ENCODE results near the gene TRANK1. TPM values are rescaled to one million over a fixed set of nuclear protein-coding genes. Genes with fewer than 3 reads are reported as not detected.
A peak's percentile ranks its signal among the peaks of the same experiment; 100 is the strongest.

Gene TRANK1
- 0.49 TPM in 2 replicates for polyA plus RNA-seq (2013)

GRCh38 chr3:36944641-36945270, at the start of gene TRANK1:
TSS of gene TRANK1 (minus strand) at chr3:36945054. CDS start at chr3:36944809, 245 bp downstream.
- peak within 1 kb of the TSS; percentile 19 for H4K12ac ChIP-seq (ENCODE audit: low read depth, low read length)
- H3K9me3 ChIP-seq (ENCODE audit: insufficient read depth, low read depth, low read length) = peaks cover 10% of the 10 kb centered on the region
- H3K79me2 ChIP-seq (ENCODE audit: control insufficient read depth, insufficient read depth, low read length, poor library complexity) = peaks cover 1% of the 10 kb centered on the region
- no peak within 1 kb of the TSS for H3K27ac ChIP-seq (ENCODE audit: low read depth, low read length)
- no peak within 1 kb of the TSS for H3K14ac ChIP-seq (ENCODE audit: low read length)
- no peak within 1 kb of the TSS for H3K18ac ChIP-seq (ENCODE audit: low read length)
- H2BK12ac ChIP-seq (ENCODE audit: low read length) = no peak within 1 kb of the TSS
- WGBS (ENCODE audit: extremely low coverage, insufficient coverage, insufficient read length) = no CpG with 5 or more reads among the region's 68 CpGs
- H3K4ac ChIP-seq (ENCODE audit: low read depth, low read length) = no peak within 1 kb of the TSS
- peak within 1 kb of the TSS; percentile 31 for H3K9ac ChIP-seq (ENCODE audit: low read length)
- H3K4me3 ChIP-seq (ENCODE audit: low read depth, low read length) = peak within 1 kb of the TSS; percentile 73
- peaks cover 0 to 4% of the 10 kb centered on the region in 2 experiments for H3K36me3 ChIP-seq (ENCODE audit: control insufficient read depth in 1 of 2, insufficient read depth in 2 of 2, low read length in 2 of 2)
- peaks cover 3 to 7% of the 10 kb centered on the region in 2 experiments for H3K4me1 ChIP-seq (ENCODE audit: control insufficient read depth in 1 of 2, insufficient read depth in 2 of 2, low read length in 2 of 2)
- peak within 1 kb of the TSS; percentile 95 for H3K4me2 ChIP-seq (ENCODE audit: low read length)
- H2AFZ ChIP-seq (ENCODE audit: insufficient read depth, low read length, poor library complexity) = peak within 1 kb of the TSS; percentile 24
- H3K27me3 ChIP-seq (ENCODE audit: insufficient read depth, low read length) = peaks cover 26% of the 10 kb centered on the region
- H4K91ac ChIP-seq (ENCODE audit: low read depth, low read length) = no peak within 1 kb of the TSS
- no peak within 1 kb of the TSS for H2AK5ac ChIP-seq (ENCODE audit: low read length)
- DNase-seq = peak in 1 of 2 donors; percentile 42
- peak within 1 kb of the TSS; percentile 15 for H4K8ac ChIP-seq (ENCODE audit: low read depth, low read length)
- H3K79me1 ChIP-seq (ENCODE audit: low read length) = peaks cover 2% of the 10 kb centered on the region
- H2BK120ac ChIP-seq (ENCODE audit: insufficient read depth, low read length, poor library complexity) = peak within 1 kb of the TSS; percentile 8
- H3K23ac ChIP-seq (ENCODE audit: low read length) = no peak within 1 kb of the TSS
- H2BK5ac ChIP-seq (ENCODE audit: low read depth, low read length, poor library complexity) = no peak within 1 kb of the TSS

GRCh38 chr3:36993326-36994283, 48.8 kb upstream of the TRANK1 start, which contains the start of gene MLH1:
TSS of gene MLH1 (plus strand) at chr3:36993518. CDS start at chr3:36993548, 30 bp downstream.
- Histone ChIP-seq H3K36me3 (ENCODE audit: control insufficient read depth in 1 of 2, insufficient read depth in 2 of 2, low read length in 2 of 2) (peaks cover 4 to 8% of the 10 kb centered on the region in 2 experiments), H3K23ac (ENCODE audit: low read length) (no peak within 1 kb of the TSS), H2AK5ac (ENCODE audit: low read length) (peak within 1 kb of the TSS; percentile 4), H2BK120ac (ENCODE audit: insufficient read depth, low read length, poor library complexity) (peak within 1 kb of the TSS; percentile 97), H3K4me3 (ENCODE audit: low read depth, low read length) (peak within 1 kb of the TSS; percentile 91), H3K4ac (ENCODE audit: low read depth, low read length) (peak within 1 kb of the TSS; percentile 63), H4K91ac (ENCODE audit: low read depth, low read length) (peak within 1 kb of the TSS; percentile 88), H3K4me2 (ENCODE audit: low read length) (peak within 1 kb of the TSS; percentile 85), H4K8ac (ENCODE audit: low read depth, low read length) (peak within 1 kb of the TSS; percentile 96), H3K4me1 (ENCODE audit: control insufficient read depth in 1 of 2, insufficient read depth in 2 of 2, low read length in 2 of 2) (peaks cover 0 to 3% of the 10 kb centered on the region in 2 experiments), H3K9me3 (ENCODE audit: insufficient read depth, low read depth, low read length) (no peaks in the 10 kb centered on the region), H3K18ac (ENCODE audit: low read length) (peak within 1 kb of the TSS; percentile 83), H4K12ac (ENCODE audit: low read depth, low read length) (peak within 1 kb of the TSS; percentile 89), H3K79me2 (ENCODE audit: control insufficient read depth, insufficient read depth, low read length, poor library complexity) (peaks cover 10% of the 10 kb centered on the region), H2BK5ac (ENCODE audit: low read depth, low read length, poor library complexity) (peak within 1 kb of the TSS; percentile 94), H2AFZ (ENCODE audit: insufficient read depth, low read length, poor library complexity) (peak within 1 kb of the TSS; percentile 94), H3K79me1 (ENCODE audit: low read length) (peaks cover 9% of the 10 kb centered on the region), H2BK12ac (ENCODE audit: low read length) (peak within 1 kb of the TSS; percentile 48), H3K14ac (ENCODE audit: low read length) (peak within 1 kb of the TSS; percentile 86), H3K27me3 (ENCODE audit: insufficient read depth, low read length) (no peaks in the 10 kb centered on the region), H3K9ac (ENCODE audit: low read length) (peak within 1 kb of the TSS; percentile 92), H3K27ac (ENCODE audit: low read depth, low read length) (peak within 1 kb of the TSS; percentile 94)
- no CpG with 5 or more reads among the region's 47 CpGs for WGBS (ENCODE audit: extremely low coverage, insufficient coverage, insufficient read length)
- DNase-seq = peak; percentile 100

GRCh38 chr3:36992806-36993325, 48.0 kb upstream of the TRANK1 start, which contains the start of gene EPM2AIP1:
TSS of gene EPM2AIP1 (minus strand) at chr3:36993131. CDS start at chr3:36993077, 54 bp downstream.
- peak within 1 kb of the TSS; percentile 97 for H2BK120ac ChIP-seq (ENCODE audit: insufficient read depth, low read length, poor library complexity)
- H2BK5ac ChIP-seq (ENCODE audit: low read depth, low read length, poor library complexity) = peak within 1 kb of the TSS; percentile 94
- peak within 1 kb of the TSS; percentile 19 for H3K23ac ChIP-seq (ENCODE audit: low read length)
- H3K27me3 ChIP-seq (ENCODE audit: insufficient read depth, low read length) = no peaks in the 10 kb centered on the region
- H3K18ac ChIP-seq (ENCODE audit: low read length) = peak within 1 kb of the TSS; percentile 83
- H4K12ac ChIP-seq (ENCODE audit: low read depth, low read length) = peak within 1 kb of the TSS; percentile 89
- DNase-seq = peak; percentile 80 to 88
- H2AK5ac ChIP-seq (ENCODE audit: low read length) = peak within 1 kb of the TSS; percentile 4
- H3K14ac ChIP-seq (ENCODE audit: low read length) = peak within 1 kb of the TSS; percentile 86
- H4K8ac ChIP-seq (ENCODE audit: low read depth, low read length) = peak within 1 kb of the TSS; percentile 96
- peaks cover 10% of the 10 kb centered on the region for H3K79me2 ChIP-seq (ENCODE audit: control insufficient read depth, insufficient read depth, low read length, poor library complexity)
- no CpG with 5 or more reads among the region's 48 CpGs for WGBS (ENCODE audit: extremely low coverage, insufficient coverage, insufficient read length)
- H3K9me3 ChIP-seq (ENCODE audit: insufficient read depth, low read depth, low read length) = no peaks in the 10 kb centered on the region
- peak within 1 kb of the TSS; percentile 88 for H4K91ac ChIP-seq (ENCODE audit: low read depth, low read length)
- peak within 1 kb of the TSS; percentile 92 for H3K9ac ChIP-seq (ENCODE audit: low read length)
- peak within 1 kb of the TSS; percentile 63 for H3K4ac ChIP-seq (ENCODE audit: low read depth, low read length)
- H2AFZ ChIP-seq (ENCODE audit: insufficient read depth, low read length, poor library complexity) = peak within 1 kb of the TSS; percentile 94
- peak within 1 kb of the TSS; percentile 48 for H2BK12ac ChIP-seq (ENCODE audit: low read length)
- peak within 1 kb of the TSS; percentile 94 for H3K27ac ChIP-seq (ENCODE audit: low read depth, low read length)
- peaks cover 0 to 3% of the 10 kb centered on the region in 2 experiments for H3K4me1 ChIP-seq (ENCODE audit: control insufficient read depth in 1 of 2, insufficient read depth in 2 of 2, low read length in 2 of 2)
- H3K4me2 ChIP-seq (ENCODE audit: low read length) = peak within 1 kb of the TSS; percentile 85
- peaks cover 4 to 6% of the 10 kb centered on the region in 2 experiments for H3K36me3 ChIP-seq (ENCODE audit: control insufficient read depth in 1 of 2, insufficient read depth in 2 of 2, low read length in 2 of 2)
- H3K79me1 ChIP-seq (ENCODE audit: low read length) = peaks cover 9% of the 10 kb centered on the region
- peak within 1 kb of the TSS; percentile 91 for H3K4me3 ChIP-seq (ENCODE audit: low read depth, low read length)
